ENCODE data around the gene FAM50A.

Gene FAM50A

GRCh38 chrX:154481911-154482601, 38.1 kb downstream of the FAM50A start:
- no peak for TF ChIP-seq POLR2AphosphoS5 (IDR thresholded peaks at IDR 0.05; ENCODE audit: low read depth, low read length)
- no peak for TF ChIP-seq TAF1 (IDR thresholded peaks at IDR 0.05; ENCODE audit: borderline replicate concordance, low read depth, low read length)
- TF ChIP-seq POLR2A (IDR thresholded peaks at IDR 0.05; ENCODE audit: low read depth, low read length), result no peak
- FAIRE-seq, result no peak
- no peak for DNase-seq (ENCODE audit: insufficient read length)

- no peak for FAIRE-seq
- DNase-seq (ENCODE audit: insufficient read length), result no peak
- TF ChIP-seq POLR2A (IDR thresholded peaks at IDR 0.05; ENCODE audit: low read depth, low read length) (0 out of 2 replicates have a peak, but pooled peaks have one; percentile 1), POLR2AphosphoS5 (IDR thresholded peaks at IDR 0.05; ENCODE audit: low read depth, low read length) (no peak)
These were observed 38.8 kb downstream of the FAM50A start for GRCh38 chrX:154482786-154483185.

- DNase-seq (ENCODE audit: insufficient read length), result no peak
- FAIRE-seq, result no peak
- TF ChIP-seq POLR2AphosphoS5 (IDR thresholded peaks at IDR 0.05; ENCODE audit: low read depth, low read length) (no peak), POLR2A (IDR thresholded peaks at IDR 0.05; ENCODE audit: low read depth, low read length) (no peak)
These were observed 39.4 kb downstream of the FAM50A start for GRCh38 chrX:154483325-154483724.

GRCh38 chrX:154484255-154485149, 40.6 kb downstream of the FAM50A start:
- DNase-seq (ENCODE audit: insufficient read length), result no peak
- no peak for TF ChIP-seq TAF1 (IDR thresholded peaks at IDR 0.05; ENCODE audit: borderline replicate concordance, low read depth, low read length)
- TF ChIP-seq POLR2A (IDR thresholded peaks at IDR 0.05; ENCODE audit: low read depth, low read length), result no peak
- TF ChIP-seq POLR2AphosphoS5 (IDR thresholded peaks at IDR 0.05; ENCODE audit: low read depth, low read length), result no peak
- FAIRE-seq, result no peak

- DNase-seq (ENCODE audit: insufficient read length) (no peak), FAIRE-seq (no peak)
- TF ChIP-seq POLR2AphosphoS5 (IDR thresholded peaks at IDR 0.05; ENCODE audit: low read depth, low read length) (no peak), POLR2A (IDR thresholded peaks at IDR 0.05; ENCODE audit: low read depth, low read length) (no peak), TAF1 (IDR thresholded peaks at IDR 0.05; ENCODE audit: borderline replicate concordance, low read depth, low read length) (no peak)
These were observed 41.5 kb downstream of the FAM50A start for GRCh38 chrX:154485150-154486051.

- peak; percentile 48 for FAIRE-seq
- no peak for DNase-seq (ENCODE audit: insufficient read length)
- TF ChIP-seq POLR2AphosphoS5 (IDR thresholded peaks at IDR 0.05; ENCODE audit: low read depth, low read length), result no peak
- TF ChIP-seq TAF1 (IDR thresholded peaks at IDR 0.05; ENCODE audit: borderline replicate concordance, low read depth, low read length), result no peak
- TF ChIP-seq POLR2A (IDR thresholded peaks at IDR 0.05; ENCODE audit: low read depth, low read length), result no peak
These were observed 42.1 kb downstream of the FAM50A start for GRCh38 chrX:154486052-154486395.

- FAIRE-seq, result peak; percentile 76
These were observed 42.7 kb downstream of the FAM50A start, which contains the start of gene UBL4A for GRCh38 chrX:154486396-154487207. Gene UBL4A, minus strand, starts transcription at chrX:154486615. Its CDS starts 31 bp downstream, at chrX:154486584.

GRCh38 chrX:154487518-154488290, 43.8 kb downstream of the FAM50A start:
- no peak for DNase-seq (ENCODE audit: insufficient read length)
- FAIRE-seq, result no peak
- TF ChIP-seq POLR2A (IDR thresholded peaks at IDR 0.05; ENCODE audit: low read depth, low read length), result no peak

More at GRCh38 chrX:154486396-154487207, 42.7 kb downstream of the FAM50A start, which contains the start of gene UBL4A:
- peak; percentile 67 for DNase-seq (ENCODE audit: insufficient read length)
- TF ChIP-seq POLR2A (IDR thresholded peaks at IDR 0.05; ENCODE audit: low read depth, low read length) (no peak), TAF1 (IDR thresholded peaks at IDR 0.05; ENCODE audit: borderline replicate concordance, low read depth, low read length) (no peak), POLR2AphosphoS5 (IDR thresholded peaks at IDR 0.05; ENCODE audit: low read depth, low read length) (no peak)

- no peak for FAIRE-seq
- no peak for DNase-seq (ENCODE audit: insufficient read length)
- TF ChIP-seq TAF1 (IDR thresholded peaks at IDR 0.05; ENCODE audit: borderline replicate concordance, low read depth, low read length) (no peak), POLR2A (IDR thresholded peaks at IDR 0.05; ENCODE audit: low read depth, low read length) (no peak)
These were observed 44.6 kb downstream of the FAM50A start for GRCh38 chrX:154488336-154489075.
